GM19328 (cell line): ENCODE measurements around the gene TBL2.
"Not testable (repeated sequence)": the region's sequence is repeated elsewhere in the genome, so short reads cannot be mapped to it uniquely, and the experiment has no call there.

Experiments
- ATAC-seq: cut with Tn5 transposase; IDR thresholded peaks from one replicate; pipeline ENCODE4 v1.9.1; 2021; ENCODE audit warnings: mild to moderate bottlenecking, moderate library complexity; ENCODE audit not compliant: unreplicated experiment

Gene TBL2, protein sequence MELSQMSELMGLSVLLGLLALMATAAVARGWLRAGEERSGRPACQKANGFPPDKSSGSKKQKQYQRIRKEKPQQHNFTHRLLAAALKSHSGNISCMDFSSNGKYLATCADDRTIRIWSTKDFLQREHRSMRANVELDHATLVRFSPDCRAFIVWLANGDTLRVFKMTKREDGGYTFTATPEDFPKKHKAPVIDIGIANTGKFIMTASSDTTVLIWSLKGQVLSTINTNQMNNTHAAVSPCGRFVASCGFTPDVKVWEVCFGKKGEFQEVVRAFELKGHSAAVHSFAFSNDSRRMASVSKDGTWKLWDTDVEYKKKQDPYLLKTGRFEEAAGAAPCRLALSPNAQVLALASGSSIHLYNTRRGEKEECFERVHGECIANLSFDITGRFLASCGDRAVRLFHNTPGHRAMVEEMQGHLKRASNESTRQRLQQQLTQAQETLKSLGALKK

DNA sequence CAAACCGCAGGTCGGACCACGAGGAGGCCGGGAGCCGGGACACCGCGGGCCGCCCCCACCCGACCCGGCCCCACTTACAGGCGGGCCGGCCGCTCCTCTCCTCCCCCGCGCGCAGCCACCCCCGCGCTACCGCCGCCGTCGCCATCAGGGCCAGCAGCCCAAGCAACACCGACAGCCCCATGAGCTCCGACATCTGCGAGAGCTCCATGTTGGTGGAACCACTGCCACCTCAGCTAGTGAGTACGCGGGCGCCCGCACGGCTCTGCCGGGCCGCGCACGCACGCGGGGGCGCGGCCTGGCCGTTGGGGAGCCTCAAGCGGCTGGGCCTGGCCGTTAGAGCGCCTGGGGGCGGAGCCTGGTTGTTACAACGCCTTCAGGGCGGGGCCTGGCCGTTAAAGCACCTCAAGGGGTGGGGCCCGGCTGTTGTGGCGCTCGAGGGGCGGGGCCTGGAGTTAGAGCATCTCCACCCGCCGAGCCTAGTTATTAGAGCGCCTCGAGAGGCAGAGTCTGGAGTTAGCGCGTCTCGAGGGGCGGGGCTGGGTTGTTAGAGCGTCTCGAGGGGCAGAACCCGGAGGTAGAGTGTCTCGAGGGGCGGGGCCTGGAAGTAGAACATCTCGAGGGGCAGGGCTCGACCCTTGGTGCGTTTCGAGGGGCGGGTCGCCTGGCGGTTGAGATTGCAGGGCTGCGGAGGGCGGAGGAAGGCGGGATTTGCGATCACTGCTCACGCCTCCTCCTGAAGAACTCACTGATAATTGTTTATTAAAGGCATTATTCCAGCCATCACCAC is at the start of gene TBL2:
Gene TBL2 (minus strand): TSS at position 238 of the 787 bp plus-strand sequence. CDS start 30 bp downstream, at position 208.
- ATAC-seq = peak; percentile 87

DNA sequence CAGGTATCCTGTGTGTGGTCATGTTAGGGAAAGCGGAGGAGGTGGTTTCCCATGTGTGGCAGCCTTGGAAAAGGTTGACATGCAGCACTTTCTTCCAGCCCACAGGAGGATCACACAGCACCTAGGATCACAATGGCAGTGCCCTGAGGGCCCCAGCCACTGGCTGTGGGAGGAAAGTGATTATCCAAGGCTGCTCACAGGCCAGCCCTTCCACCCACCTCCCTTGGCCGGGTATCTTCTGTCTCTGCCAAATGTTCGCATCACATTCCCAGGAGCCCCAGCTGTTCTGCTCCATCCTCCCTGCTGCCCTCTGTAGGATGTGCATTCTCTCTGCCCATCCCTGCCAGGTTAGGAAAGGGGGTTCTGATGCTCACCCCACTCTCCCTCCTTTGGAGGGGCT is 48.4 kb upstream of the TBL2 start:
- ATAC-seq = no peak

DNA sequence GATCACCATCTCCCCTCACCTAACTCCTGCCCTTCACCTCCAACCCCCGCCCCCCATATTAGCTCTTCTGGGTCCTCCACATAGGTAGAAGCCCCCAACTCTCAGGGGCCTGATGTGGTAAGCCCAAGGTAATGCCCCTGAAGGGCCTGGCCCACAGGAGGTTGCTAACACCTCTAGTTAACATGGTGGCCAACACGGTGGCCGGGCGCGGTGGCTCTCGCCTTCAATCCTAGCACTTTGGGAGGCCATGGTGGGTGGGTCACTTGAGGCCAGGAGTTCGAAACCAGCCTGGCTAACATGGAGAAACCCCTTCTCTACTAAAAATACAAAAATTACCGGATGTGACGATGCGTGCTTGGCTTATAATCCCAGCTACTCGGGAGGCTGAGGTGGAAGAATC is 46.9 kb upstream of the TBL2 start:
- no peak for ATAC-seq

DNA sequence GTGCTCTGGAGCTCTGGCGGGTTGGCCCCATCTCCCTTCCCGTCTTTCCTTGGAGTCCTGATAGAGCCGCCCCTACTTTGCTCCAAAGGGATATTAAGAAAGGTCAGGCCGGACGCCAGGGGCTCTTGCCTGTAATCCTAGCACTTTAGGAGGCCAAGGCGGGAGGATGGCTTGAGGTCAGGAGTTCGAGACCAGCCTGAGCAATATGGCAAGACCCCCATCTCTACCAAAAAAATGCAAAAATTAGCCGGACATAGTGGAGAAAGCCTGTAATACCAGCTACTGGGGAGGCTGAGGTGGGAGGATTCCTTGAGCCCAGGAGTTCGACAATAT is 46.3 kb upstream of the TBL2 start:
- no peak for ATAC-seq

DNA sequence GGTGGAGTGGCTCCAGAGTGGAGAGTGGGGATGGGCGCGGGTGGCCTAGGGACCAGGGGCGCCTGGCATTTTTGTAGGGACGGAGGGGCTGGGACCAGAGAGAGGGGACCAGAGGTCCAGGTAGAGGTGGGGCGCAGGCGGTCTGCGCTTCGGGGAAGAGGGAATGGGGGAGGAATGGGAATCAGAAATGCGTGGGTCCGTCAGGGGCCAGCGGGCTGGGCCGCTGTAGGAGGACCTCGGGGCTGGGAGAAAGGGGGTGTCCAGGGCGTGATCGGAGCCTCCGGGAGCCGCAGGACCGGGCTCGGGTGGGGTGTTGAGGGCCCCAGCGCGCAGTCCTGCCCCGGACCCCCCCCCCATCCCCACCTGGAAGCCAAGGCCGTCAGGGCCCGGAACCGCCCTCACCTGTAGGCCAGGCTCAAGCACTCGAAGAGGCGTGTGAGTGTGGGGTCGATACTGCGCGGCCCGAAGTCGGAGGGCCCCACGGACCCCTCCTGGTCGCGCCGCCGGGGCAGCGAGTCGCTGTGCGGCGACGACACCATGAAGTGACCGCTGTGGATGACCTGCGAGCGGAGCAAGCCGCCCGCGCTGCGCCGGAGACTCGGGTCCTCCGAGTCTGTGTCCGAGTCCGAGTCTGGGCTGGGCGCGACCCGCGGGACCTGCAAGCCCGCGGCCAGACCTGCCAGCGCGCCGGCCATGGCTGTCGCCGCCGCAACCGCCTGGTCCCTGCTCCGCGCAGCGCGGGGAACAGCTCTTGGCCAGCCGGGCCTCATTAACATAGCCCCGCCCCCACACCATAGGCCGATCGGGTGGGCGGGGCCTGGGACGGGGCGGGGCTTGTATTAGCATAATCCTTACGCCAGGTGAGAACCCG is 45.7 kb upstream of the TBL2 start, which contains the start of gene MLXIPL:
Gene MLXIPL (minus strand): TSS at position 725 of the 871 bp plus-strand sequence. CDS start 30 bp downstream, at position 695.
- ATAC-seq = no peak

DNA sequence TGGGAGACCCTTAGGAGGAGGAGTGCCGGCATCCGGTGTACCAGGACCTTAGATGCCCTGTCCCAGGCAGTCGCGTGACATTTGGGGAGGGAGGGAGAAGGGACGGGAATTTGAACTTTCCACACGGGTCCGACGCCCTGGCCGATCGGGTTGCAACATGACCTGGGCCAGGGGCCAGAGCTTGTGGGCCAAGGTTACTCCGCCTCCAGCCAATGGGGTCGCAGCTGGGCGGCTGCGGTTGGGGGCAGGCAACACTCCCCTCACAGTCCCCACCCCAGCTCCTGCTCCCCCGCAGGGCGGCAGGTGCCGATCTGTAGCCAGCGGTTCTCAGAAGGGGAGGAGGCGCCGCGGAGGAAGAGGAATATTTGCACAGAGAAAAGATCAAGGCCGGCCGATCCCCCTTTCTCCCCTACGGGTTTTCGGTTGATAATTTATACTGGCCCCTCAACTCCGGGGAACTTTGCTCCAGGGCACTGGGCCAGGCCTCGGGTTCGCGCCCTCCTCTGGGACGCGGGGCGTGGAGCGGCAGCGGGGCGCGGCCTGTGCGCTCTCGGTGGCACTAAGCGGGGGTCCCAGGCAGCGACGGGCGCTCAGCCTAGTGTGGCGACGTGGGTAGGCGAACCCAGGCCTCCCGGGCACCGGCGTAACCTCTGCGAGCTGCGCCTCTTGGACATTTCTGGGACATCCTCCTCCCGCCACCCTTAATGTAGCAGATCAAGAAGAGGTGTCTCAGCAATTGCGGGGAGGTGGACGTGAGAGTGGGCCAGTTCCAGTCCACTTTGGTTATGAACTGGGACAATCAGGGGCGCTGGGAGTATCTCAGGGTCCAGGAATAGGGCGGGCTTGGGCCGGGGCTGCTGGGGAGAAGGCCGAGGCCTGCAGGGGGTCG is 44.8 kb upstream of the TBL2 start:
- ATAC-seq = no peak

DNA sequence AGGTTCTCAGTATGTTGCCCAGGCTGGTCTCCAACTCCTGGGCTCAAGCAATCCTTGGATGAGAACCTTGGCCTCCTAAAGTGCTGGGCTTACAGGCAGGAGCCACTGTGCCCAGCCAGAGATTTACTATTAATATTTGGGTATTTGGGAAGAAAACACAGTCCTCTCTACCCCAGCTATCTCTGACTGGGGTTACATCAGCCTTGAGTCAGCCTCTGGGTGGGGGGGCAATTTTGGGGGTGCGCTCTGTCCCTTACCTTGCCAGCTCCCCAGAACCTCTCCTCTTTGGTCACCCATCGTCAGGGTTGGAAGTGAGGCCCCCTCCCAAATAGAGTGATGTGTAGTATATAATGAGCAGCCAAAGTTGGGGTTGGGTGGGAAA is 44.1 kb upstream of the TBL2 start:
- ATAC-seq = no peak

DNA sequence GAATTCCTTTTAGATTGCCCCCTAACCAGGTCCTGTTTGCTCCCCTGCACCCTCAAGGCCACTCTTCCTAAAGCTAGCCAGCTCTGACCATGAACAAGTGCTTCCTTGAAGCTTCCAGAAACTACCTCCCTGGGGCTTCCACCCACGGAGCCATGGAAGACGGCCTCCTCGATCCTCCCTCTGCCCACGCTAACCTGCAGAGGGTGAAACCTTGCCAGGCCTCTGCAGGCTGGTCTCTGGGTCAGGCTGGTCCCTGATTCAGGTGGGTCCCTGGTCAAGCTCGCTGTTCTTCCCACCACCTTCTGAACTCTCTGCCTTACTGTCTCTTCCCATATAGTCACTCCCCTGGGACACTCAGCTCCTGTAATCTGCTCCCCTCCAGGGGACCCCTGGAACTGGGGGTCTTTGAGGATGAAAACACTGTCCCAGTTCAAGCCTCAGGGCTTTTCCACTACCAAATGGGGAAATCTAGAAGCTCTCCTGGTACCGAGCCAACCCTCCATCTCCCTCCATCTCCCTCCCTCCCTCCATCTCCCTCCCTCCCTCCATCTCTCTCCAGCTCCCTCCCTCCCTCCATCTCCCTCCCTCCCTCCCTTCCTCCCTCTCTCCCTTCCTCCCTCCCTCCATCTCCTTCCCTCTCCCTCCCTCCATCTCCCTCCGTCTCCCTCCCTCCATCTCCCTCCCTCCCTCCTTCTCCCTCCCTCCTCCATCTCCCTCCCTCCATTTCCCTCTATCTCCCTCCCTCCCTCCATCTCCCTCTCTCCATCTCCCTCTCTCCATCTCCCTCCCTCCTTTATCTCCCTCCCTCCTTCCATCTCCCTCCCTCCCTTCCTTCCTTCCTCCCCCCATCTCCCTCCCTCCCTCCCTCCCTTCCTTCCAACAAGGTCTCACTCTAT is 43.0 kb upstream of the TBL2 start:
- ATAC-seq = no peak

DNA sequence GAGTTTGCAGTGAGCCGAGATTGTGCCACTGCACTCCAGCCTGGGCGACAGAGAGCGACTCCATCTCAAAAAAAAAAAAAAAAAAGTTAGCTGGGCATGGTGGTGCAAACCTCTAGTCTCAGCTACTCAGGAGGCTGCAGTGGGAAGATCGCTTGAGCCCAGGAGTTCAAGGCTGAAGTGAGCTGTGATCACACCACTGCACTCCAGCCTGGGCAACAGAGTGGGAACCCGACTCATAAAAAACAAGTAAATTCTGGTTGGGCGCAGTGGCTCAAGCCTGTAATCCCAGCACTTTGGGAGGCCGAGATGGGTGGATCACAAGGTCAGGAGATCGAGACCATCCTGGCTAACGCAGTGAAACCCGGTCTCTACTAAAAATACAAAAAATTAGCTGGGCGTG is 41.0 kb upstream of the TBL2 start:
- not testable (repeated sequence) for ATAC-seq

DNA sequence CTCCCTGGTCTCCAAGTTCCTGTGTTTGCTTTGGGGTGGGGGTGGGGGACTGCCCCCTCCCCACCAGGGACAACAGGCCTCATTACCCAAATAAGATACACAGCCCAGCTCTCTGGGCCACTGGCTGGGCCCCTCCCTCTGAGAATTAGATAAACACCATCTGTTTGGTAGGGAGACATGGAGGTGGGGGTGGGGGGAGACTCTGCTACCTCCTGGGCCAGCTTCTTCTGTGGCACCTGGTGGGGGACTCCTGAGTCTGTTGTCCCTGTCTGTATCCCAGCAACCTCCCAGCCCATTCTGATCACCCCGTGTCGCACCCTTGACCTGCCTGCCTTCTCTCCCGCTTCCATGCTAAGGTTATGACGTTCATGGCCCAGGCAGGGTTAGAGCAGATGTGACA is 40.2 kb upstream of the TBL2 start:
- ATAC-seq = no peak

DNA sequence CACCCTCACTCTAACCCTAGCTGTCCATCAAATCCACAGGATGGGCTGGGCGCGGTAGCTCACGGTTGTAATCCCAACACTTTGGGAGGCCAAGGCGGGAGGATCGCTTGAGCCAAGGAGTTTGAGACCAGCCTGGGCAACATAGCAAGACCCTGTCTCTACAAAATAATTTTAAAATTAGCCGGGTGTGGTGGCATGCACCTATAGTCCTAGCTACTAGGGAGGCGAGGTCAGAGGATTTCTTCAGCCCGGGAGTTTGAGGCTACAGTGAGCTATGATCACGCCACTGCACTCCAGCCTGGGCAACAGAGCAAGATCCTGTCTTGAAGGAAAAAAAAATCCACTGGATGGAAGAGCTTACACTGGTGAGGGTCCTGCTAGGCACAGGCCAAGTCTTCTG is 39.1 kb upstream of the TBL2 start:
- not testable (repeated sequence) for ATAC-seq

DNA sequence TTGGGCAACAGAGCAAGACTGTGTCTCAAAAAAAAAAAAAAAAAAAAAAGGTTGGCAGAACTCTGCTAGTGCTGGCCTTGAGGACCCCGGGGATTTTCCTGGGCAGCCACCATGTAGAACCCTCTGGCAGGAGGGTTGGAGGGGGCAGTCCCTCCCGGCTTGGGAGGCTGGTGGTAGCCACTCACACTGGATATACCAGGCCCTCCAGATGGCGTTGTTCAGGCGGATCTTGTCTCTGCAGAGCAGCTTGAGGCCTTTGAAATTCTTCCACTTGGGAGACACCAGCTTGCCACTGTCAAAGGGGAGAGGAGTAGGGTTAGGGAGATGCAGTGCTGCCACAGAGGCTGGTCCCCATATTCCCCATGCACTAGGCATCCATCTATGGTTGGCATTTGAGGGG is 37.5 kb upstream of the TBL2 start:
- no peak for ATAC-seq

DNA sequence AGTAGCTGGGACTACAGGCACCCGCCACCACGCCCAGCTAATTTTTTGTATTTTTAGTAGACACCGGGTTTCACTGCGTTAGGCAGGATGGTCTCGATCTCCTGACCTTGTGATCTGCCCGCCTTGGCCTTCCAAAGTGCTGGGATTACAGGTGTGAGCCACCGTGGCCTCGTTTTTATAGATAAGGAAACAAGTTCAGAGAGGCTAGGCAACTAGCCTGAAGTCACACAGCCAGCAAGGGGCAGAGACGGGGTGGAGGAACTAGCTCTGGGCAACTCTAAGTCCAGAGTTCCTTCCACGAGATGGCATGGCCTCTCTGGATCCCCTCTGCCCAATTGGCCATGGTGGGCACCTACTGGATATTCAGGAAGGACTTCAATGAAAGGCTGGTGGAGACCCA is 36.6 kb upstream of the TBL2 start:
- not testable (repeated sequence) for ATAC-seq

DNA sequence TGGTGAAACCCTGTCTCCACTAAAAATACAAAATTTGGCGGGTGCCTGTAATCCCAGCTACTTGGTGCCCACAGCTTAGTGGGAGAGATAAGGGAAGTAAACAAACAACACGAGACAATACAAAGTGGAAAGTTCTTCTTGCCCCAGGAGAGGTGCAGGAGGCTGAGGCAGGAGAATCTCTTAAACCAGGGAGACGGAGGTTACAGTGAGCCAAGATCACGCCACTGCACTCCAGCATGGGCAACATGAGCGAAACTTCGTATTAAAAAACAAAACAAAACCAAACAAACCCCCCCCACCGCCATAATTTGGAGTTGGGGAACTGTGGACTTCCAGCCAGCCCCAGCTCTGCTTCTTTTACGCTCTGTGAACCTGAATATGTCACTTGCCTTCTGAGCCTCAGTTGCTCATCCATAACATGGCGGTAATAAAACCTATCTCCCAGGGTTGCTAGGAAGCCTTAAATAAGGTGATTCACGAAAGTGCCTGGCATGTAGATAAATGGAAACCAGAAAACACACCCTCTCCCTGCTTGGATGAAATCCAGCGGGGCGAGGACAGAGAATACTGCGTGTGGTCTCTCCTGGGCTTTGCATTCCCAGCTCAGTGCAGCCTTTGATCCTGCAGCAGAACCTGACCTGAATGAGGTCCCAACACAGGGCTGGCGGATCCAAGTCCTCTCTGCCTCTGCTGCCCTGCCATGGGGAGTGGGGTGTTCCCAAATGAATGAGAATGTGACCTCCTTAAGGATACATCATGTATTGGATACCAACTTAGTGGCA is 35.8 kb upstream of the TBL2 start:
- no peak for ATAC-seq

DNA sequence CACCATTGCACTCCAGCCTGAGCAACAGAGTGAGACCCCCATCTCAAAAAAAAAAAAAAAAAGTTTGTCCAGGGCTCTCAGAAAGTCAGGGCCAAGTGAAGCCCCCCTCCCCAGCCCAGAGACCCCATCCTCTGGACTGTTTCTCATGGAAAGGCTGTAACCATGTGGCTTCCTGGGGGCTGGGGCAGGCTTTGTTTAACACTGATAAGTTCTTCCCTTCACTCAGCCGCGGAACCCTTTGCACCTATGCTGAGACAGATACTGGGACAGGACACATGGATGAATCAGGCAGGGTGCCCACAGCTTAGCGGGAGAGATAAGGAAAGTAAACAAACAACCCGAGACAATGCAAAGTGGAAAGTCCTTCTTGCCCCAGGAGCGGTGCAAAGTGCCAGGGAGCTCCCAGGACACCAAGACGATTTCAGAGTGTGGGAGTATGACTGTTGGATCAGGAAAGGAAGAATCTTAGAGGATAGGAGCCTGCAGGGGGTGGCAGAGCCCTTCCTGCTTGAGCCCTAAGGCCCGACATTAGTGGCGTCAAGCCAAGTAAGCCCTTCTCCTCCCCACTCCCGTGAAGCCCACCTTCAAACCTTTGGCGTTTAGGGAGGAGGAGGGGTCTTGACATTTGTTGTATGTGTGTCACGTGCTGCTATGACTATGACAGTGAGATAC is 34.4 kb upstream of the TBL2 start:
- ATAC-seq = no peak

DNA sequence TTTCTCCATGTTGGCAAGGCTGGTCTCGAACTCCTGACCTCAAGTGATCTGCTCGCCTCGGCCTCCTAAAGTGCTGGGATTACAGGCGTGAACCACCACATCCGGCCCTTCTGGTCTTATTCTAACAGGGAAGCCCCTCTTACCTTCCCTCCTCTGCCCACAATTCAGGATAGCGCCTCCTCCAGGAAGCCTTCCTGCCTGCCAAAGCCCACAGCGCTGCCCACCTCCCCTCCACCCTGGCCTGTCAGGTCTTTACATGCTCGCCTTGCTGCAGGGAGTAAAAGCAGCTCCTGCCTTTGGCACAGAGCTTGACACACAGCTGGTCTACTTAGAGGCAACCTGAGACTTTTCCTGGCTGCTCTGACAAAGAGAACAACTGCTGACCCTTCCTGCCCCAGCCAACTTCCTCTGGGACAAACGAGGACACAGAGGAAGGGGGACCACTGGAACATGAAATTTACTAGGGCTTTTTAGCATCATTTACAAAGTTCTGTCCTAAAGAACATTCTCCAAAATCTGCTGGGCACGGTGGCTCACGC is 32.7 kb upstream of the TBL2 start:
- ATAC-seq = no peak

DNA sequence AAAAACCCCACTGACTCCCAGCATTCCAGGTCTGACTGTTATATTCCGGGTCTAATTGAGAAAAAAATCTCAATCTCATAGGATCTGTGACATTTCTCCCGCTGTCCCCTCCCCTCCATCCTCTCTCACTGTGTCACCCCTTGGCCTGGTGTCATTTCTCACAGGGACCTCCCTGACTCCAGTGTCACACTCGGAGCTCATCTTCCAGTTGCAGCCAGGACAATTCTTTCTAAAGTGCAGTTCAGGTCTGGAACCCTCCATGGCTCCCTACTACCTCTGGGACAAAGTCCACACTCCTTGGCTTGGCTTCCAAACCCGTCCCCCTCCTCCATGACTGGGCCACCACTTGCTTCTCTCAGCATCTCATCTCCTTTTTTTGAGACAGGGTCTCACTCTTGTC is 31.7 kb upstream of the TBL2 start:
- no peak for ATAC-seq

DNA sequence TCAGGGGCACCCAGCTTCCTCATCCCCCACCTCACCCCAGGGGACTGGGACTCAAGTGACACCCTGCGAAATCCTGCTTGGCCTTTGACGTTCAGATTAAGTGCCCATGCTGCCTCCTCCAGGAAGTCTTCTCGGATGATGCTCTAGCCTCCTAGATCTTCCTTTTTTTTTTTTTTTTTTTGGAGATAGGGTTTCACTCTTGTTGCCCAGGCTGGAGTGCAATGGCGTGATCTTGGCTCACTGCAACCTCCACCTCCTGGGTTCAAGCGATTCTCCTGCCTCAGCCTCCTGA is 29.3 kb upstream of the TBL2 start:
- ATAC-seq = not testable (repeated sequence)
